ENCODE data around the gene TMEM237.

DNA sequence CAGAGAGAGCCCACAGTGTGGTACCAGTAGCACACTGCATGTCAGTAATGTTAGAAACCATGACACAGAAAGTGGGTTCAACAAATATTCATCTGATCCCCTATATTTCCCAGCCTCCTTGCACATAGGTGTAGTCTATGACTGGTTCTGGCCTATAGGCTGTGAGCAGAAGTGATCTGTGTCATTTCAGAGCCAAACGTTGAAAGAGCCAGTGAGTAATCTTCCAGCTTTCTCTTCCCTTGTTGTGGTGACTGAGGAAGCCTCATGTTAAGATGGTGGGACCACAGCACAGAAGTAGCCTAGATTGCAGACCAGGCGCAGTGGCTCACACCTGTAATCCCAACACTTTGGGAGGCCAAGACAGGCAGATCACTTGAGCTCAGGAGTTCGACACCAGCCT is 4.1 kb downstream of the TMEM237 start:
- TF ChIP-seq TAF1 (IDR thresholded peaks at IDR 0.05; ENCODE audit: borderline replicate concordance, insufficient read depth, low read length) (no peak), POLR2AphosphoS5 (IDR thresholded peaks at IDR 0.05; ENCODE audit: low read depth, low read length) (no peak)
